Activated naive CD4-positive, alpha-beta T cell treated with Interleukin-2 at 50 U/mL for 16 hours (primary cell): ENCODE data around the gene LCN6.

Experiments used
- DNase-seq: peaks from one replicate; pipeline ENCODE4 v3.0.0-alpha.2; 2020

Gene LCN6

GRCh38 chr9:136741883-136742571 is 6.3 kb downstream of the LCN6 start:
- DNase-seq = peak; percentile 39

DNA sequence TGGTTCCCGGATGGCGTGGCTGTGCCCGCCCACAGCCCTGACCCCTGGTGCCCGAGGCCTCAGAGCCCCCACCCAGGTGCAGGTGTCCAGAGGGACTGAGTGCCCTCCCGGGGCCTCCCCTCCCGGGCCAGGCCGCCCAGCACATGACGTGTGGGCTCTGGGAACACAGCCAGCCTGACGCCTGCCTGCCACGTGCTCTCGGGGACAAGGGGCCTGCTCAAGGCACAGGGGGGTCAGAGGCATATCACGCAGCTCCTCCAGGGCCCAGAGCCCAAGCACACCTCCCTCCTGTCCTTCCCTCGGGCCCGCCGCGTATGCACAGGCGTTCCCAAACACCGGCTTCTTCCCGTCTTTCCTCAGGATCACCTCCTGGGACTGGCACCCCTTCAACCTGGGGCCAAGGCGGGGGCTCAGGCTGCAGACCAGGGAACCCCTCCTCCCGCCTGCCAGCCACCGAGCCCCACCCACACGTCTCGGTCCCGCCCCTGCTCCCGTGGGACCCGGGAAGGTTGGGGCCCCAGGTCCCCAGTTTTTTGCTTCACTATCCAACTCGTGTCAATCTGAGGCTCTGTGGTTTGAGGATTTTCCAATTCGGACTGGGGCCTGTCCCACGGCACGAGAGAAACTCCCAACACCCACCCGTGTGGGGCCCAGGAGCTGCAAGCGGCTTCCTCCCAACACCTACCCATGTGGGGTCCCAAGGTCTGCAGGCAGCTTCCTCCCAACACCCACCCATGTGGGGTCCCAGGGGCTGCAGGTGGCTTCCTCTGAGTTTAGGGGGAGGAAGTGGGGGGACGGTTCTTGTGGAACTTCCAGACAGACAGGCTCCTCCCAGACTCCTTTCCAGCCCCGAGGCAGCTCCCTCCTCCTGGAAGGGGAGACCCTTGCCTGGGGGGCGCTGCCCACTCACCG is 7.1 kb downstream of the LCN6 start:
- no peak for DNase-seq

DNA sequence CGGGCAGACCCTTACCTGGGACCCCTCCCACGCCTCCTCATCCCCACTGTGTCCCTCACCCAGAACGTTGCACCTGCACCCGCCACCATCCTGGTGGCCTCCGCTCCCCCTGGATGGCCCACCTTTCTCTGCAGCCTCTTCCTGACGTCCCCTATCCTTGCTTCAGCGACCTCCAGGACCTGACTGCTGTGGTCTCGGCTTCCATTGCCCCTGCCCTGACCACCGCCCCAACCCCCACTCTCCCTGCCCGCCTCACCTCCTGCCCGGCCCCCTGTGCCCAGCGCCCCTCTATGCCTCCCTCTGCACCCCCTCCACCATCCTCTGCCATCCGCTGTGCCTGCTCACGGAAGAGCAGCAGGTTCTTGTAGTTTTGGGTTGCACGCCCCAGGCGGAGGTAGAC is 7.8 kb downstream of the LCN6 start:
- DNase-seq = no peak

DNA sequence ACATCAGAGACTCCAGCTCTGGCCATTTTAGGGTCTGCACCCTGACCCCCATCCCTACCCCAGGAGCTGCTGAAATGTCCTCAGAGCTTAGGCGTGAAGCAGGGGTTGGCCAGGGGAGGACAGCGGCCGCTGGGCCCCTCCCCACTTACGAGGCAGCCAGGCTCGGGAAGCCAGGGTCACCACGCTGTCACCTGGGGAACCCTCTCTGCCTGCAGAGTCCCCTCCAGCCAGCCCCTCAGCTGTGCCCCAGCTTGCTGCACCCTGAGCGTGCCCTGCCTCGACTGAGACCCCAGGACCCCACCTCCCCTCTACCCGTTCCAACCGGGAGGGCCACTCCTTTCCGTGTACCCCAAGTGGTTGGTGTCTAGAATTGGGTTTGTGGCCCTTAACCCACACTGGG is 8.3 kb downstream of the LCN6 start:
- no peak for DNase-seq

GRCh38 chr9:136739509-136739908 is 8.8 kb downstream of the LCN6 start:
- no peak for DNase-seq

DNA sequence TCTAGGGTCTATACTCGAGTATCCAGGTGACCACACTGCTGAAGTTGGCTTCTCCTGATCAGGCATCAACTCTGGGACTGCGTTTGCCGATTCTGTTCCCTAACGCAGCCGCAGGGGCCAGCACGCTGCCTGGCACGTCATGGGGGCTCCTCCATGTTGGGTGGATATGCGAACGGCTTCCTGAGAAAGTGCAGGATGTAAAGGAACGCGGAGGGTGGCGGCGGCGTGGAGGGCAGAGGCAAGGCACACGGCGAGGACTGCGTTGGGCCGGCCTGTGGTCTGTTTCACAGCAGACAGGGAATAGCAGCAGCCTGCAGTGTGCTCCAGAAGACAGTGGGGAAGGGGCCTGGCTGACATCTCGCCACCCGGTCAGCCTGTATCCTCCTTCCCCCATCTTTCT is 9.4 kb downstream of the LCN6 start:
- no peak for DNase-seq

DNA sequence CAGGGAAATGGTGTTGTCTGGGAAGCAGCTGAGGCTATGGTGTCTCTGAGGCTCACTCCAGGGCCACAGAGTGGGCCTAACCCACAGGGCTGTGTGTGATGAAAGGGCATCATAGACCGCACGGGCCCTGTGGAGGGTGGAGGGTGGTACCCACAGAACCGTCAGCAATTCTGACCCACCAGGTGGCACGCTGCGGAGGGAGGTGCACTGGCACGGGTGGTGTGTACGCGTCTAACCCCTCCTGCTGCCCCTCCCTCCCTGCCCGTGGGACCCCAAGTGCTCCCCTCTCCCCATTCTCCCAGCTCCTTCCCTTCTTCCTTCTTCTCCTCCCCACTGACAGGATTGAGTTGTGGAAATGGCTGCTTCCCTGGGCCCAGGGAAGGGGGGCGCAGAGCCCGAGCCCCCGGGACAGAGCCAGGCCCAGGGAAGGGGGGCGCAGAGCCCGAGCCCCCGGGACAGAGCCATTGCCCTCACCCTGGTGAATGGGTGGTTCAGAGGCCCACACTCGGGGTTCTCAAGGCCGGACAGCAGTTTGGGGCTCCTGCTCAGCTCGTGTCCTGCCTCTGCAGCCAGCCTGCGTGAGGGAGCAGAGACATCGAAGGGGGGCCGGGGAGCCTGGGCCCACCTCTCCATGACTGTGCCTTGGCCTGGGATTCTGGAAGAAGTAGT is 12.4 kb downstream of the LCN6 start:
- DNase-seq = no peak

DNA sequence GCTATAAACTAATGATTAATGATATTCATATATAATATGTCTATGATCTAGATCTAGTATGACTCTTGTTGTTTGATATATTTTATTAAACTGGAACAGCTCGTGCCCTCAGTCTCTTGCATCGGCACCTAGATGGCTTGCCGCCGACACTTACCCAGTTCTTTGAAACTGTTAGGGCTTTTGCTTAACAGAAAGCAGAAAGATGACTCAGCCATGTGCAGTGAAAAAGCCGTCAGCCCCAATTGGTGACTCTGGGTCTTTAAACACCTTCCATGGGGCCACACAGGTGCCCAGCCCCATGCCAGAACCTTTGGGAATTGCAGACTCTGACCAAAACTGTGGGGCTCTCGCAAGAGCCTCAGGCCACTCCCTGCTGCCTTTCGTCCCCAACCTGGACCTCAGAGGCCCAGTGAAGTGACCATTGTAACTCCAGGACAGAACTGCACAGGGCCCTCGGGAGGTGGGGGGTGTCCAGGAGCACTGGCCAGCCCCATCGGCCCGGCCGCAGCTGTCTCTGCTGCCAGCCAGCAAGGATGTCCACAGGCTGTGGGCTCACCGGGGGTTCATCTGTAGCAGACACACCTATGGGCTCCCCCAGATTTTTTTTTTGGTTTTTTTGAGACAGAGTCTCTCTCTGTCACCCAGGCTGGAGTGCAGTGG is 13.4 kb downstream of the LCN6 start:
- no peak for DNase-seq

- no peak for DNase-seq
Observed at GRCh38 chr9:136733611-136734010, 14.7 kb downstream of the LCN6 start.

DNA sequence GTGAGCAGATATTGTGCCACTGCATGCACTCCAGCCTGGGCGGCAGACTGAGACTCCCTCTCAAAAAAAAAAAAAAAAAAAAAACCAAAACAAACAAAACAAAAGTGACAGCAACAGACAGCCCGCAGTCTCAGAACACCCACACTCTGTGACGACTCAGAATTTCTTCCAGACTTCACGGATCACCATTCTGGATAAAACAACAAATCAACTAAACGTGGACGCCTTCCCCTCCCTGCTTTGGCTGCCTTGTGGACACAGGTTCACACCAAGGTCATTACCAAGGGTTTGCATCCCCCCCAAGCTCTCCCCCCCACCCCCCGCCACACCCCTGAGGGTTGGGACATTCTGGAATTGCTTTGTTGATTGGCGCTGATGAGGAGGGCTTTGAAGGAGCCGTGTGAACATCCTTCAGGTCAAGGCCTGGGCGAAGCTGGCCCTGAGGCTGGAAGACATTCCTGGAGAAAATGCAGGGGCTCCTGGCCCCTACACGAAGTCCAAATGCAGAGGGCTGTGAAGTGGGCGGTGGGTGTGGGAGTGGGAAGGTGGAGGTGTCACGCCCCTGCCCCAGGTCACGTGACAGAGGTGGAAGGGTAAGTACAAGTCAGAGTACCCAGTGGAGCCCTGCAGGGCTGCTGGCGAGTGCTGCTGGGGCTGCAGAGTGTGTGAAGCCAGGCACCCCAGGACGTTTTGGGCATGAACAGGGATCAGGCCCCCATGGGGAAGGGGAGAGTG is 15.7 kb downstream of the LCN6 start:
- no peak for DNase-seq

- no peak for DNase-seq
Observed at GRCh38 chr9:136729926-136730325, 18.4 kb downstream of the LCN6 start.

DNA sequence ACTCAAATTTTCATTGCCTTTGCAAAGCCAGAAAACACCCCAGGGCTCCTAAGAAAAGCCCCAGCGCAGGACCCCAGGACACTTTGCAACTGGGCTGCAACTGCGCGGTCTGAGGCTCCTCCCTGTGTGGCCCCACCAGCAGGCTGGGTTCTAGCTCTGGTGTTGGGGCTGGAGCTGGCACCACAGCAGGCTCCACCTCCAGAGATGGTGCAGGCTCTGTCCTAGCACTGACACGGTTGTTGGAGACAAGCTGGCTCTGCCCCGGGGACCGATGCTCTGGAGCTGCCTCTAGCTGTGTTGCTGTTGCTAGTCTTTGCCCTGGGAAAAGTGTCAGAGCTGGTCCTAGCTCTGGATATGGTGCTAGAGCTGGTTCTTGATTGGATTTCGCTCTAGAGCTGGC is 19.2 kb downstream of the LCN6 start:
- no peak for DNase-seq

DNA sequence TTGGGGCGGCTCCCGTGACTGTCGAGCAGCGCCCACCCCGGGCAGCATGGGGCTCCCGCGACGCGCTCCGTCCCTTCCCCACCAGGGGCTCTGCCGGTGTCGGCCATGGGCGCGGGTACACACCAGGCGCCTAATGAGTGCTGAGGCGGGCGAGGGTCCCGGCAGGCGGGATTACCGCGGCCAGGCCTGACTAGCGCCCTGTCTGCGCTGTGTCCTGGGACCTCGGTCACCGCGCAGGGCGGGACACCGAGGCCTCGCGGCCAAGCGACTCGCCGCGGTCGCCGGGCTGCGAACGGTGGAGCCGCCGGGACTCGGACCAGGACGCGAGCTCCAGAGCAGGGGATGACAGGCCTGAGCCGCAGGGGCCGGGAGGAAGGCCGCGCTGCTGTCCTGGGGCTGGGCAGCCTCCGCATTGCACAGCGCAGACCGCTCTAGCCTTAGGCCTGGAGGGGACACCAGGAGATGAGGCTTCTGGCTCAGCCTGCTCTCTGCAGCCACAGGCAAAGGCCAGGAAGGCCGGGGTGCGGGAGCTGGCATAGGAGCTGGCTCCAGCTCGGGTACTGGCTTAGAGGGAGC is 19.7 kb downstream of the LCN6 start:
- no peak for DNase-seq

DNA sequence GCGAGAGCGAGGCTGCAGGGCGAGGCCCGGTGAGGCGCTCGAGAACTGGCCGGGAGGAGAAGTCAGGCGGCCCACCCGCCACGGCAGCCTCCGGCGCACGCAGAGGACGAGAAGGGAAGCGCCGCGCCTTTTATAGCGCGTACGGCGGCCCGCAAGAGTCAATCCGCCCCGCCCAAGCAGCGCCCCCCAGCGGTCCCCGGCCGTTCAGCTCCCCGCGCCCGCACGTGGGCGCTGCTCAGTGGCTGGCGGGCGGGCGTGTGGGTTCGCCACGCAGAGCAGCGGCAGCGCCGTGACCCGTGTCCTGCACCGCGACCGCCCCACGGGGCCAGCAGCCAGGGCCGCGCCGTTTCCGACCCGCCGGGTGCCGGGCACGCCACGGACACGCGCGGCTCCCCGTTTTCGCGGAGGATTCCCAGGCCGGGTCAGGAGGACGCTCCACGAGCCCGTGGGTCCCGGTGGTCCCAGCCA is 20.2 kb downstream of the LCN6 start:
- DNase-seq = peak; percentile 93

DNA sequence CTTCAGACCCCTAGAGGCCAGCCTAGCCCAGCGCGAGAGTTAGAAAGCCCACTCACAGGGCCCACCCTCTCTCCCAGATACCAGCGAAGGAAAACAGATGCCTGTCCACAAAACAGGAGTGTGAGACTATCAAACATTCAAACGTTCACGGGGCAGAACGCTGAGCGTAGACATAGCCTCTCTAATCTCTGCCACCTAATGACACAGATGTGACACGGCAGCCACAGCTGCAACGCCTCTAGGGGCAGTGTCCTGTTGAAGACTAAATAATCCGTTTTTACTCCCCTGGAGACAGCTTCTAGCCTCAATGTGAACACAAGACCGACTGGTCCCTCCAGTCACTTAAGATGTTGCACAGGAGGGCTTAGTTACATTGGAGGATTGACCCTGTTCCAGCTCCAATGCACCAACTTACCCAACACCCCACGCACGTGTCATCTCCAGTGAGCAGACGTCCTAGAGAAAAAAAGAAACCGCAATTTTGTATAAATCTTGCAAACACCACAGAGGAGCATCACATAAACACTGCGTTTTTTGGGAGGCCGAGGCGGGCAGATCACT is 21.6 kb downstream of the LCN6 start:
- DNase-seq = peak; percentile 48

DNA sequence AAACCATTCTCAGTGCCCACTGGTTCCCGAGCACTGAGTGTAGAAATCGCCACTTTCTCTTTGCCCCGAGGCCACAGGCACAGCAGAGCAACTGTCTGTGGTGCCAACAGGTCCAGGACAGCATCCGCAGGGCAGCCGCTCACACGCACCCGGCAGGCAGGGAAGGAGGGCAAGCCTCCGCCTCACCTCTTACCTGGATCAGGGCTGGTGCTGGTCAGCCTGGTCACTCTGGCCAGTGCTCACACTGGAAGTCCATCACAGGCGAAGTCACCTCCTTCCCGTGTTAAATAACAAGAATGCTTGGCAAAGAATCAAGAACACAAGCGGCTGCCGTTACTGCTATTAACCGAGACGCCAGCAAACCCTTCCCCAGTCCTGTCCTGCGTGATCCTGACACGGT is 22.2 kb downstream of the LCN6 start:
- no peak for DNase-seq

GRCh38 chr9:136725612-136726011 is 22.7 kb downstream of the LCN6 start:
- no peak for DNase-seq

- no peak for DNase-seq
Observed at GRCh38 chr9:136724772-136725171, 23.6 kb downstream of the LCN6 start.

- DNase-seq = no peak
Observed at GRCh38 chr9:136723989-136724388, 24.3 kb downstream of the LCN6 start.

- no peak for DNase-seq
Observed at GRCh38 chr9:136723362-136723976, 24.9 kb downstream of the LCN6 start.

DNA sequence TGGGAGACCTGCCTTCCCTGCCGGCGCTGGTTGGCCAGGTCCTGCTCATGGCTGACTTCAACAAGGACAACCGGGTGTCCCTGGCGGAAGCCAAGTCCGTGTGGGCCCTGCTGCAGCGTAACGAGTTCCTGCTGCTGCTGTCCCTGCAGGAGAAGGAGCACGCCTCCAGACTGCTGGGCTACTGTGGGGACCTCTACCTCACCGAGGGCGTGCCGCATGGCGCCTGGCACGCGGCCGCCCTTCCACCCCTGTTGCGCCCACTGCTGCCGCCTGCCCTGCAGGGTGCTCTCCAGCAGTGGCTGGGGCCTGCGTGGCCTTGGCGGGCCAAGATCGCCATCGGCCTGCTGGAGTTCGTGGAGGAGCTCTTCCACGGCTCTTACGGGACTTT is 25.4 kb downstream of the LCN6 start:
- DNase-seq = no peak
